Measurements from ENCODE around the gene EIPR1.

The EIPR1 gene

DNA sequence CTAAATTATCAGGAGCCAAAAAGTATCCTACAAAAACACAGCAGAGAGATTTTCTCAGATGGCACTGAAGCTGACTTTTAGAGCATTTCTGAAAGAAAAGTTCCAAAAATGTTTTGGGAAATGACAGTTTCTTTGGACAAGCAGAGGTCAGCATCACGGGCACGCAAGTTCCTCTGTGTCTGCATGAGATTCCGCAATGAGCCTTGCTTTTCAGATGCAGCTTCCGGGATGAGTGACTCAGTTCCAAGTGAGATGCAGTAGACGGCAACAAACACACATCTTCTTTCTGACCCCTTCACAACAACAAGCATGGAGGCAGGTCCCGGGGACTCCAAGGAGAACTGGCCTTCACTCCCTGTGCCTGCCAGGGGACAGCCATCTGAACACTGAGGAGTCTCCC lies 76.6 kb downstream of the EIPR1 start:
- H3K4me3 ChIP-seq (ENCODE audit: low read length), result no peak overlapping the region
- TF ChIP-seq, protein P1, sequence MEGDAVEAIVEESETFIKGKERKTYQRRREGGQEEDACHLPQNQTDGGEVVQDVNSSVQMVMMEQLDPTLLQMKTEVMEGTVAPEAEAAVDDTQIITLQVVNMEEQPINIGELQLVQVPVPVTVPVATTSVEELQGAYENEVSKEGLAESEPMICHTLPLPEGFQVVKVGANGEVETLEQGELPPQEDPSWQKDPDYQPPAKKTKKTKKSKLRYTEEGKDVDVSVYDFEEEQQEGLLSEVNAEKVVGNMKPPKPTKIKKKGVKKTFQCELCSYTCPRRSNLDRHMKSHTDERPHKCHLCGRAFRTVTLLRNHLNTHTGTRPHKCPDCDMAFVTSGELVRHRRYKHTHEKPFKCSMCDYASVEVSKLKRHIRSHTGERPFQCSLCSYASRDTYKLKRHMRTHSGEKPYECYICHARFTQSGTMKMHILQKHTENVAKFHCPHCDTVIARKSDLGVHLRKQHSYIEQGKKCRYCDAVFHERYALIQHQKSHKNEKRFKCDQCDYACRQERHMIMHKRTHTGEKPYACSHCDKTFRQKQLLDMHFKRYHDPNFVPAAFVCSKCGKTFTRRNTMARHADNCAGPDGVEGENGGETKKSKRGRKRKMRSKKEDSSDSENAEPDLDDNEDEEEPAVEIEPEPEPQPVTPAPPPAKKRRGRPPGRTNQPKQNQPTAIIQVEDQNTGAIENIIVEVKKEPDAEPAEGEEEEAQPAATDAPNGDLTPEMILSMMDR (conservative IDR thresholded peaks at IDR 0.05; ENCODE audit: low read length), result no peak
- DNase-seq (ENCODE audit: low read depth), result no peak

GRCh38 chr2:3300224-3300995 lies 77.2 kb downstream of the EIPR1 start:
- H3K4me3 ChIP-seq (ENCODE audit: low read length), result no peak overlapping the region
- DNase-seq (ENCODE audit: low read depth), result no peak
- TF ChIP-seq, protein P1 (conservative IDR thresholded peaks at IDR 0.05; ENCODE audit: low read length), result no peak

DNA sequence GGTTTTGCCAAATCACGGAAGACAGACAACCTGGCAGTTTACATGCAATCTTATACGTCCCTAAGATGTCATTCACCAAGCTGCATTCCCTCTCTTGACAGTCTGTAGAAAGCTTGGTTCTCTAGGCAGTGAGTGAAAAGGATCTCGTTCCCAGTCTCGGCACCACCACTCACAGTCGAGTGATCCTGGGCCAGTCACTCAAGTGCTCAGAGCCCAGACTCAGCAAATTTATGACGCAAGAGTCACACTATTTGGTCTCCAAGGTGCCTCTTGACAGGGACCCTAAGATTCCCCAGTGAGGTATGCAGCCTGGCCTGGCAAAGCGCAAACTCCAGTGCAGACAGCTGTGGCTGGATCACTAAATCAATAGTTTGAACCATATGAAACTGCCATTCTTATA lies 77.9 kb downstream of the EIPR1 start:
- DNase-seq (ENCODE audit: low read depth), result no peak
- no peak overlapping the region for H3K4me3 ChIP-seq (ENCODE audit: low read length)
- TF ChIP-seq, protein P1 (conservative IDR thresholded peaks at IDR 0.05; ENCODE audit: low read length), result no peak

DNA sequence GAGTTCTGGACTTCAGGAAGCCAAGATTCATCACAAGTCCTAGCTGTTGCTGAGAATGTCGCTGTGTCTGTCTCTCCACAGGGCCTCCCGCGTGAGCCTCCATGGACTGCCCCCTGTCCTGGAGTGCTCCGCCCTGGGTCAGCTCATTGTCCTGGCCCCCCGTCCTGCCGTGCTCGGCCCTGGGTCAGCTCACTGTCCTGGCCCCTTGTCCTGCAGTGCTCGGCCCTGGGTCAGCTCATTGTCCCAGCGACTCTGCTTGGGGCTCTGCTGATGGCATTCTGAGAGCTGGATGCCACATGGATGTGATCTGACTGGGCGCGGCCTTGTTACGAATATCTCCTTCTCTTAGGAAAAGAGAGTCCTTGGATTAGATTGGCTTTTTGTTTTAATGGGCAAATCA lies 78.5 kb downstream of the EIPR1 start:
- no peak for DNase-seq (ENCODE audit: low read depth)
- TF ChIP-seq, protein P1 (conservative IDR thresholded peaks at IDR 0.05; ENCODE audit: low read length), result no peak
- no peak overlapping the region for H3K4me3 ChIP-seq (ENCODE audit: low read length)

GRCh38 chr2:3298191-3298590 lies 79.4 kb downstream of the EIPR1 start:
- no peak for DNase-seq (ENCODE audit: low read depth)
- H3K4me3 ChIP-seq (ENCODE audit: low read length), result no peak overlapping the region
- TF ChIP-seq, protein P1 (conservative IDR thresholded peaks at IDR 0.05; ENCODE audit: low read length), result no peak

DNA sequence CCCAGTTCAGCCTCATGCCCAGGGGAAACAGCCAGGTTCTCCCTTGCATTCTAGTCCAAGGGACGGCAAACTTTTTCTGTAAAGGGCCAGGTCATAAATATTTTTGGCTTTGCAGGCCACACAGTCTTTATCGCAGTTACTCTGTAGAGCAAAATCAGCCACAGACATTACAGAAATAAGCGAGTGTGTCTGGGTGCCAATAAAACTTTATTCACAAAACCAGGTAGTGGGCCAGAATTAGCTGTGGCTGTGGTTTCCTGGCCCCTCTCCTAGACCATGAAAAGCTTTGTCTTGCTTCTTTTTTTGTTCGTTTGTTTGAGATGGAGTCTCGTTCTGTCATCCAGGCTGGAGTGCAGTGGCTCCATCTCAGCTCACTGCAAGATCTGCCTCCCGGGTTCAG lies 80.1 kb downstream of the EIPR1 start:
- no peak overlapping the region for H3K4me3 ChIP-seq (ENCODE audit: low read length)
- TF ChIP-seq, protein P1 (conservative IDR thresholded peaks at IDR 0.05; ENCODE audit: low read length), result no peak

GRCh38 chr2:3296182-3296972 lies 81.2 kb downstream of the EIPR1 start:
- TF ChIP-seq, protein P1 (conservative IDR thresholded peaks at IDR 0.05; ENCODE audit: low read length), result no peak
- DNase-seq (ENCODE audit: low read depth), result no peak
- H3K4me3 ChIP-seq (ENCODE audit: low read length), result no peak overlapping the region

More for the DNA sequence above, 80.1 kb downstream of the EIPR1 start:
- no peak for DNase-seq (ENCODE audit: low read depth)
